Peyer's patch (tissue), 4 donors: ENCODE data around the gene ATF7IP2.

ENCODE experiments used
- CTCF ChIP-seq, 6 experiments: fragments of 450-650 bp in 4 of 6; fragments of 200-600 bp in 2 of 6; sonication (generic) in 1 of 6; IDR thresholded peaks; one replicate each; pipeline ENCODE4 v1.5.1; 2017 to 2019; ENCODE audit warnings: antibody characterized with exemption in 6 of 6, mild to moderate bottlenecking in 3 of 6, moderate library complexity in 1 of 6
- POLR2A ChIP-seq, 2 donors: fragments of 450-650 bp; IDR thresholded peaks; one replicate each; pipeline ENCODE4 v1.5.1; 2017; ENCODE audit warnings: antibody characterized with exemption in 2 of 2, mild to moderate bottlenecking in 2 of 2, moderate library complexity in 2 of 2

GRCh38 chr16:10518479-10519041 is 132.7 kb downstream of the ATF7IP2 start:
- no peak for TF ChIP-seq CTCF (IDR thresholded peaks at IDR 0.05)
- TF ChIP-seq POLR2A (IDR thresholded peaks at IDR 0.05), result no peak
